Measurements from ENCODE around the gene ABCC6.
"Not testable (repeated sequence)": the region's sequence is repeated elsewhere in the genome, so short reads cannot be mapped to it uniquely, and the experiment has no call there.

DNA sequence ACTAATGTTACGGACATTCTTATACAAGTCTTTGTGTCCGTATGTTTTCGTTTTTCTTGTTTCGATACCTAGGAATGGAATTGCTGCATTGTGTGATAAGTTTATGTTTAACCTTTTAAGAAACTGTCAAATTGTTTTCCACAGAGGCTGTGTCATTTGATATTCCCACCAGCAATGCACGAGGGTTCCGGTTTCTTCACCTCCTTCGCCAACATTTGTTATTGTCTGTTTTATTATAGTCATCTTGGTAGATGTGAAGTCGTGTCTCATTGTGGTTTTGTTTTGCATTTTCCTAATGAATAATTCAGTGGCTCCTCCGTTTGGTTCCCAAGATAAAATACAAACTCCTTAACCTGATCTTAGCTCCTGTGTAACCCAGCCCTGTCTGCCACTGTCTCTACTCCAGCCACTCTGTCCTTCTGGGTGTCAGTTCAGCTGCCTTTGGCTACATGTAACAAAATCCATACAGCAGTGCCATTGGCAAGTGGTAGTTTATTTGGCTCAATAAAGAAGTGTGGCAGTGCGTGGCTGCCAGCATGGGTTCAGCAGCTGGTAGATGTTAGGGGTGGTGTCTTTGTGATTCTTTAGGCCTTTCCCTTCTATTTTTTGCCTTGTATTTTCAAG lies 45.0 kb upstream of the ABCC6 start:
- not testable (repeated sequence) for TF ChIP-seq CTCF, POLR2A (IDR thresholded peaks at IDR 0.05)

All from ovary (tissue), 3 donors.